ENCODE data around the gene TTYH3. TPM values are rescaled to one million over a fixed set of nuclear protein-coding genes. Genes with fewer than 3 reads are reported as not detected.

The TTYH3 gene
- total RNA-seq, 1 donor from 2014 or later: 51.7 TPM

GRCh38 chr7:2707481-2707880 lies 75.7 kb downstream of the TTYH3 start:
- Histone ChIP-seq H3K27me3 (ENCODE audit: low read depth) (no peaks in the 10 kb centered on the region), H3K4me3 (no peak overlapping the region), H3K27ac (no peak overlapping the region), H3K36me3 (no peaks in the 10 kb centered on the region), H3K9me3 (no peaks in the 10 kb centered on the region), H3K4me1 (peaks cover 24% of the 10 kb centered on the region)
- ATAC-seq: no peak
- intact Hi-C loops (cut with DNase I): no loop called here
- TF ChIP-seq CTCF (IDR thresholded peaks at IDR 0.05): no peak
- no peak for DNase-seq

- TF ChIP-seq CTCF (IDR thresholded peaks at IDR 0.05): no peak
- DNase-seq: no peak
- H3K4me3 ChIP-seq: no peak overlapping the region
- no peaks in the 10 kb centered on the region for H3K9me3 ChIP-seq
- intact Hi-C loops (cut with DNase I): no loop called here
- H3K36me3 ChIP-seq: no peaks in the 10 kb centered on the region
- no peaks in the 10 kb centered on the region for H3K27me3 ChIP-seq (ENCODE audit: low read depth)
- no peak for ATAC-seq
- no peak overlapping the region for H3K27ac ChIP-seq
- peaks cover 29% of the 10 kb centered on the region for H3K4me1 ChIP-seq
Measured at GRCh38 chr7:2708041-2708440, 76.3 kb downstream of the TTYH3 start.

GRCh38 chr7:2708547-2709310 lies 76.9 kb downstream of the TTYH3 start:
- intact Hi-C loops (cut with DNase I): no loop called here
- H3K27ac ChIP-seq: no peak overlapping the region
- no peak overlapping the region for H3K4me3 ChIP-seq
- no peaks in the 10 kb centered on the region for H3K9me3 ChIP-seq
- ATAC-seq: no peak
- DNase-seq: no peak
- no peak for TF ChIP-seq CTCF (IDR thresholded peaks at IDR 0.05)
- no peaks in the 10 kb centered on the region for H3K36me3 ChIP-seq
- peaks cover 32% of the 10 kb centered on the region for H3K4me1 ChIP-seq
- no peaks in the 10 kb centered on the region for H3K27me3 ChIP-seq (ENCODE audit: low read depth)

GRCh38 chr7:2709553-2710285 lies 77.9 kb downstream of the TTYH3 start:
- H3K27ac ChIP-seq: no peak overlapping the region
- peak; percentile 83 for ATAC-seq
- intact Hi-C loops (cut with DNase I): no loop called here
- no peaks in the 10 kb centered on the region for H3K27me3 ChIP-seq (ENCODE audit: low read depth)
- TF ChIP-seq CTCF (IDR thresholded peaks at IDR 0.05): peak; percentile 91
- H3K9me3 ChIP-seq: no peaks in the 10 kb centered on the region
- H3K4me3 ChIP-seq: peak overlapping the region; percentile 26
- peaks cover 35% of the 10 kb centered on the region for H3K4me1 ChIP-seq
- DNase-seq: peak; percentile 84
- H3K36me3 ChIP-seq: no peaks in the 10 kb centered on the region

- H3K27ac ChIP-seq: no peak overlapping the region
- ATAC-seq: no peak
- no peak for TF ChIP-seq CTCF (IDR thresholded peaks at IDR 0.05)
- H3K4me3 ChIP-seq: peak overlapping the region; percentile 26
- H3K4me1 ChIP-seq: peaks cover 40% of the 10 kb centered on the region
- no peaks in the 10 kb centered on the region for H3K36me3 ChIP-seq
- no peak for DNase-seq
- H3K9me3 ChIP-seq: no peaks in the 10 kb centered on the region
- intact Hi-C loops (cut with DNase I): no loop called here
- no peaks in the 10 kb centered on the region for H3K27me3 ChIP-seq (ENCODE audit: low read depth)
Measured at GRCh38 chr7:2710286-2710655, 78.5 kb downstream of the TTYH3 start.
